IMR-90 (cell line): ENCODE measurements around the gene IL16. TPM values are rescaled to one million over a fixed set of nuclear protein-coding genes. Genes with fewer than 3 reads are reported as not detected.
A peak's percentile ranks its signal among the peaks of the same experiment; 100 is the strongest.

Experiments used
- ATAC-seq: fragments of 200-7000 bp; cut with Tn5 transposase; 2 replicates; pipeline ENCODE4 v1.9.1; 2020; ENCODE audit warnings: low read depth, mild to moderate bottlenecking, moderate library complexity
- BruUV-seq: library from RNA; stranded (reverse); fragments of 400-500 nt; replicated peaks from 2 replicates; lab custom pipeline; 2021; lab: Mats Ljungman, UMichigan
- CTCF ChIA-PET: fragments of 300-600 bp; formaldehyde crosslinking; extraction: SDS; loops from one replicate; lab custom pipeline; 2021; ENCODE audit warnings: antibody characterized with exemption; lab: Yijun Ruan, JAX
- POLR2A ChIA-PET: fragments of 300-600 bp; sonication (Branson Sonifier 250); formaldehyde crosslinking; loops from one replicate; lab custom pipeline; 2022; ENCODE audit warnings: antibody characterized with exemption; ENCODE audit not compliant: unreplicated experiment; lab: Charles Lee
- DNase-seq: peaks from one replicate; pipeline ENCODE4 v3.0.0; 2013
- H2AFZ ChIP-seq: replicated peaks from 2 replicates; pipeline ENCODE3; 2013; ENCODE audit warnings: low read length, mild to moderate bottlenecking; ENCODE audit not compliant: poor library complexity
- H2AK5ac ChIP-seq: 2 replicates; pipeline ENCODE4 v1.6.1; 2013; ENCODE audit warnings: low read depth, low read length, inconsistent platforms
- H2AK9ac ChIP-seq: replicated peaks from 2 replicates; pipeline ENCODE3; 2013; ENCODE audit warnings: mild to moderate bottlenecking, low read depth, low read length, moderate library complexity; ENCODE audit not compliant: poor library complexity
- H2BK120ac ChIP-seq: 2 replicates; pipeline ENCODE4 v1.6.1; 2013; ENCODE audit warnings: low read depth, low read length, inconsistent platforms
- H2BK15ac ChIP-seq: 3 replicates; pipeline ENCODE4 v1.6.1; 2013; ENCODE audit warnings: low read depth, low read length, inconsistent platforms
- H2BK20ac ChIP-seq: 2 replicates; pipeline ENCODE4 v1.6.1; 2013; ENCODE audit warnings: low read depth, mild to moderate bottlenecking, inconsistent platforms, low read length, moderate library complexity
- H2BK5ac ChIP-seq: 2 replicates; pipeline ENCODE4 v1.6.1; 2013; ENCODE audit warnings: mild to moderate bottlenecking, low read depth, low read length, inconsistent platforms; ENCODE audit not compliant: poor library complexity, severe bottlenecking
- H3K14ac ChIP-seq: replicated peaks from 2 replicates; pipeline ENCODE4 v1.6.1; 2013; ENCODE audit warnings: low read depth, low read length, inconsistent platforms
- H3K18ac ChIP-seq: 2 replicates; pipeline ENCODE4 v1.6.1; 2013; ENCODE audit warnings: low read depth, low read length, control low read depth
- H3K23ac ChIP-seq: 2 replicates; pipeline ENCODE4 v1.6.1; 2013; ENCODE audit warnings: low read depth, low read length, inconsistent platforms
- H3K27ac ChIP-seq: 2 replicates; pipeline ENCODE4 v1.5.1; 2013; ENCODE audit warnings: mild to moderate bottlenecking, control low read depth, low read length; ENCODE audit not compliant: insufficient read depth
- H3K27me3 ChIP-seq: 2 replicates; pipeline ENCODE4 v1.6.1; 2013; ENCODE audit warnings: low read length; ENCODE audit not compliant: control insufficient read depth, insufficient read depth
- H3K36me3 ChIP-seq: 2 replicates; pipeline ENCODE4 v1.6.1; 2013; ENCODE audit warnings: low read length, mixed read lengths; ENCODE audit not compliant: control insufficient read depth, insufficient read depth
- H3K4ac ChIP-seq: 2 replicates; pipeline ENCODE4 v1.6.1; 2013; ENCODE audit warnings: low read depth, low read length, inconsistent platforms
- H3K4me1 ChIP-seq: 2 replicates; pipeline ENCODE4 v1.6.1; 2013; ENCODE audit warnings: low read length, mixed read lengths; ENCODE audit not compliant: control insufficient read depth, insufficient read depth
- H3K4me2 ChIP-seq: 2 replicates; pipeline ENCODE4 v1.6.1; 2013; ENCODE audit warnings: low read depth, mild to moderate bottlenecking, control low read depth, low read length, moderate library complexity
- H3K4me3 ChIP-seq: 2 replicates; pipeline ENCODE4 v1.5.1; 2013; ENCODE audit warnings: low read depth, mild to moderate bottlenecking, control low read depth, low read length, moderate library complexity; ENCODE audit not compliant: insufficient read depth
- H3K56ac ChIP-seq: 2 replicates; pipeline ENCODE4 v1.6.1; 2013; ENCODE audit warnings: low read length, inconsistent platforms; ENCODE audit not compliant: insufficient read depth; ENCODE audit errors: extremely low read depth
- H3K79me1 ChIP-seq, 2 experiments: 2 replicates each; pipeline ENCODE4 v1.6.1; 2013; ENCODE audit warnings: low read length in 2 of 2, inconsistent platforms in 1 of 2, low read depth in 1 of 2
- H3K9ac ChIP-seq: 2 replicates; pipeline ENCODE4 v1.6.1; 2013; ENCODE audit warnings: low read depth, low read length, control low read depth
- H3K9me1 ChIP-seq: 2 replicates; pipeline ENCODE4 v1.6.1; 2013; ENCODE audit warnings: low read length, inconsistent platforms; ENCODE audit not compliant: insufficient read depth
- H3K9me3 ChIP-seq: 2 replicates; pipeline ENCODE4 v1.6.1; 2013; ENCODE audit warnings: low read length; ENCODE audit not compliant: control insufficient read depth, insufficient read depth
- H4K20me1 ChIP-seq: 2 replicates; pipeline ENCODE4 v1.6.1; 2013; ENCODE audit warnings: low read length, inconsistent platforms; ENCODE audit not compliant: insufficient read depth
- H4K5ac ChIP-seq: 2 replicates; pipeline ENCODE4 v1.6.1; 2013; ENCODE audit warnings: mild to moderate bottlenecking, low read depth, low read length, control low read depth
- H4K8ac ChIP-seq, 2 experiments: 2 replicates each; pipeline ENCODE4 v1.6.1; 2013; ENCODE audit warnings: low read depth in 2 of 2, low read length in 2 of 2, control low read depth in 1 of 2, inconsistent platforms in 1 of 2
- H4K91ac ChIP-seq: 2 replicates; pipeline ENCODE4 v1.6.1; 2013; ENCODE audit warnings: low read depth, low read length, inconsistent platforms; ENCODE audit not compliant: insufficient read depth
- BHLHE40 ChIP-seq: fragments of 150-350 bp; IDR thresholded peaks from 2 replicates; pipeline ENCODE4 v1.6.1; 2016; ENCODE audit warnings: mild to moderate bottlenecking, low read depth, low read length
- CEBPB ChIP-seq: IDR thresholded peaks from 2 replicates; pipeline ENCODE4 v1.6.1; 2012; ENCODE audit warnings: low read depth, low read length, improper control_type of control experiment
- CTCF ChIP-seq: conservative IDR thresholded peaks from 2 replicates; pipeline ENCODE4 v1.5.1; 2012; ENCODE audit warnings: mild to moderate bottlenecking, low read depth, low read length, improper control_type of control experiment
- ELK1 ChIP-seq: fragments of 150-350 bp; IDR thresholded peaks from 2 replicates; pipeline ENCODE4 v1.6.1; 2016; ENCODE audit warnings: low read depth, mild to moderate bottlenecking, low read length, moderate library complexity, borderline replicate concordance
- FOS ChIP-seq: fragments of 150-350 bp; IDR thresholded peaks from 2 replicates; pipeline ENCODE4 v1.6.1; 2016; ENCODE audit warnings: low read depth, low read length
- MAFK ChIP-seq: IDR thresholded peaks from 2 replicates; pipeline ENCODE4 v1.6.1; 2012; ENCODE audit warnings: low read depth, low read length, improper control_type of control experiment
- MAZ ChIP-seq: IDR thresholded peaks from 2 replicates; pipeline ENCODE4 v1.6.1; 2012; ENCODE audit warnings: low read depth, mild to moderate bottlenecking, low read length, improper control_type of control experiment, moderate library complexity, borderline replicate concordance
- NFE2L2 ChIP-seq: fragments of 150-350 bp; IDR thresholded peaks from 2 replicates; pipeline ENCODE4 v1.6.1; 2016; ENCODE audit warnings: low read depth, mild to moderate bottlenecking, low read length
- POLR2A ChIP-seq: IDR thresholded peaks from 2 replicates; pipeline ENCODE4 v1.6.1; 2012; ENCODE audit warnings: mild to moderate bottlenecking, low read depth, low read length
- RAD21 ChIP-seq: IDR thresholded peaks from 2 replicates; pipeline ENCODE4 v1.6.1; 2012; ENCODE audit warnings: low read length, improper control_type of control experiment
- RCOR1 ChIP-seq: IDR thresholded peaks from 2 replicates; pipeline ENCODE4 v1.6.1; 2012; ENCODE audit warnings: mild to moderate bottlenecking, low read length, improper control_type of control experiment; ENCODE audit not compliant: insufficient replicate concordance
- RFX5 ChIP-seq: IDR thresholded peaks from 2 replicates; pipeline ENCODE4 v1.8.0; 2012; ENCODE audit warnings: low read depth, mild to moderate bottlenecking, low read length, moderate library complexity
- SMC3 ChIP-seq: fragments of 150-350 bp; IDR thresholded peaks from 2 replicates; pipeline ENCODE4 v1.6.1; 2016; ENCODE audit warnings: low read depth, mild to moderate bottlenecking, antibody characterized with exemption, low read length, moderate library complexity
- USF2 ChIP-seq: fragments of 150-350 bp; IDR thresholded peaks from 2 replicates; pipeline ENCODE4 v1.6.1; 2017; ENCODE audit warnings: mild to moderate bottlenecking, antibody characterized with exemption, low read length, low read depth
- WGBS, 2 experiments: methylation state at CpG; one replicate each; pipeline versions ENCODE4 v1.1.5 to v1.1.7; 2013; ENCODE audit warnings: missing lambda C conversion rate in 2 of 2; ENCODE audit not compliant: insufficient read length in 1 of 2; ENCODE audit errors: extremely low coverage in 2 of 2; 5-methylcytosine and 5-hydroxymethylcytosine counted together
- dilution Hi-C: fragments of 300-500 bp; cut with HindIII; formaldehyde crosslinking; loops from one replicate; pipeline ENCODE4 v1.14.3; 2018; ENCODE audit warnings: low sequenced_read_pairs; ENCODE audit not compliant: unreplicated experiment
- in situ Hi-C: fragments of 300-500 bp; cut with MboI; formaldehyde crosslinking; loops from 3 replicates; pipeline ENCODE4 v1.14.3; 2019; ENCODE audit warnings: low sequenced_read_pairs, inconsistent platforms, mixed read lengths
- intact Hi-C: fragments of 100-400 bp; cut with micrococcal nuclease; formaldehyde crosslinking; loops from 2 replicates; pipeline ENCODE4 v1.10.0; 2022
- polyA plus RNA-seq, 3 experiments: library from polyadenylated mRNA; depleted of rRNA; stranded (reverse); fragments of >200 nt; gene quantifications; 2 replicates each; pipeline ENCODE4 v1.2.3, GENCODE V29; 2012; ENCODE audit warnings: low replicate concordance in 1 of 3
- total RNA-seq: library from RNA; depleted of rRNA; stranded (reverse); fragments of >200 nt; gene quantifications from 2 replicates; pipeline ENCODE4 v1.2.3, GENCODE V29; 2012

The IL16 gene
- total and polyA plus RNA-seq, 2 of the 4 experiments (the other 2 are of a cell fraction): 0.18 to 0.27 TPM

GRCh38 chr15:81264072-81264857, 67.6 kb downstream of the IL16 start:
- Histone ChIP-seq H3K18ac (no peak overlapping the region), H2BK15ac (no peak overlapping the region; the same call in 2 of the 3 replicates), H4K91ac (no peak overlapping the region; the same call in 1 of the 2 replicates), H3K14ac (no peak overlapping the region), H2AK5ac (no peak overlapping the region), H3K9ac (no peak overlapping the region), H4K5ac (no peak overlapping the region), H3K36me3 (peaks cover 2% of the 10 kb centered on the region; the same call in 1 of the 2 replicates), H2AK9ac (no peak overlapping the region), H4K8ac (no peak overlapping the region), H4K20me1 (no peaks in the 10 kb centered on the region), H2BK20ac (no peak overlapping the region), H3K4me2 (no peak overlapping the region), H2BK5ac (no peak overlapping the region), H3K23ac (no peak overlapping the region), H2BK120ac (peak overlapping the region; percentile 12; the same call in 1 of the 2 replicates), H3K4me3 (no peak overlapping the region), H3K56ac (no peak overlapping the region), H3K79me1 (no peaks in the 10 kb centered on the region), H3K27me3 (no peaks in the 10 kb centered on the region), H3K4ac (0 out of 2 replicates have a peak overlapping the region, but pooled peaks have one; percentile 1), H2AFZ (no peak overlapping the region), H3K27ac (no peak overlapping the region), H3K4me1 (peaks cover 2% of the 10 kb centered on the region; the same call in 1 of the 2 replicates), H3K9me1 (0 out of 2 replicates have a peak, but pooled peaks cover 3% of the 10 kb centered on the region), H3K9me3 (no peaks in the 10 kb centered on the region)
- BruUV-seq: no TSS peak
- DNase-seq (no peak), ATAC-seq (no peak)
- in situ Hi-C loops (loop anchor here (10.0 kb wide), 1 partner anchor 269 kb away; no protein-coding TSS in a partner anchor), dilution Hi-C loops (no loop called here), intact Hi-C loops (no loop called here)
- no CpG with 5 or more reads among the region's 6 CpGs for WGBS, 2 experiments
- CTCF ChIA-PET: interaction anchor here (7.3 kb wide), 1 partner anchor 109 kb away, joined by 117 read pairs; no protein-coding TSS in a partner anchor
- POLR2A ChIA-PET: no interaction called here
- no peak for TF ChIP-seq CEBPB
- TF ChIP-seq MAFK: no peak
- TF ChIP-seq USF2: no peak
- no peak for TF ChIP-seq BHLHE40
- no peak for TF ChIP-seq RFX5
- TF ChIP-seq FOS: no peak
- no peak for TF ChIP-seq CTCF
- no peak for TF ChIP-seq MAZ
- TF ChIP-seq POLR2A: no peak
- TF ChIP-seq SMC3: no peak
- TF ChIP-seq RAD21: no peak
- TF ChIP-seq ELK1: no peak
- no peak for TF ChIP-seq RCOR1
- no peak for TF ChIP-seq NFE2L2
